Caco-2 (cell line): ENCODE data around the gene ABTB1. TPM values are rescaled to one million over a fixed set of nuclear protein-coding genes. Genes with fewer than 3 reads are reported as not detected.
"Not testable (repeated sequence)": the region's sequence is repeated elsewhere in the genome, so short reads cannot be mapped to it uniquely, and the experiment has no call there.

Source experiments
- BruUV-seq: library from RNA; stranded (reverse); fragments of 400-500 nt; replicated peaks from 2 replicates; lab custom pipeline; 2021; lab: Mats Ljungman, UMichigan
- CTCF ChIA-PET: fragments of 300-600 bp; sonication (Branson Sonifier 250); formaldehyde crosslinking; loops from one replicate; lab custom pipeline; 2022; ENCODE audit warnings: antibody characterized with exemption; lab: Charles Lee
- POLR2A ChIA-PET: fragments of 300-600 bp; sonication (Branson Sonifier 250); formaldehyde crosslinking; loops from one replicate; lab custom pipeline; 2022; ENCODE audit warnings: antibody characterized with exemption; lab: Charles Lee
- DNase-seq, 2 experiments: peaks; one replicate each; pipeline versions ENCODE4 v3.0.0 to v3.0.0-alpha.2; 2020 to 2022
- H3K27me3 ChIP-seq: replicated peaks from 2 replicates; pipeline ENCODE4 v1.6.0; 2011; ENCODE audit warnings: low read length; ENCODE audit not compliant: control insufficient read depth, insufficient read depth
- H3K36me3 ChIP-seq: 2 replicates; pipeline ENCODE4 v1.5.1; 2011; ENCODE audit warnings: low read length; ENCODE audit not compliant: control insufficient read depth, insufficient read depth
- H3K4me1 ChIP-seq: fragments of 250-450 bp; sonication (Bioruptor Pico); 2 replicates; pipeline ENCODE4 v1.5.1; 2020; ENCODE audit warnings: mild to moderate bottlenecking
- H3K4me3 ChIP-seq: 2 replicates; pipeline ENCODE4 v1.5.1; 2011; ENCODE audit warnings: low read depth, mild to moderate bottlenecking, control low read depth, low read length
- H3K9me3 ChIP-seq: fragments of 250-450 bp; sonication (Bioruptor Pico); 2 replicates; pipeline ENCODE4 v1.5.1; 2020; ENCODE audit warnings: mild to moderate bottlenecking, moderate library complexity
- H3K27ac Mint-ChIP-seq: one replicate; pipeline ENCODE4 v1.8.0; 2022; ENCODE audit warnings: mixed read lengths; ENCODE audit not compliant: unreplicated experiment
- H3K27me3 Mint-ChIP-seq: one replicate; pipeline ENCODE4 v1.8.0; 2022; ENCODE audit warnings: mixed read lengths; ENCODE audit not compliant: insufficient read depth, unreplicated experiment
- H3K36me3 Mint-ChIP-seq: one replicate; pipeline ENCODE4 v1.8.0; 2022; ENCODE audit warnings: mild to moderate bottlenecking, mixed read lengths; ENCODE audit not compliant: insufficient read depth, unreplicated experiment
- H3K4me1 Mint-ChIP-seq: one replicate; pipeline ENCODE4 v1.8.0; 2022; ENCODE audit warnings: low read depth, mixed read lengths; ENCODE audit not compliant: unreplicated experiment
- H3K4me3 Mint-ChIP-seq: one replicate; pipeline ENCODE4 v1.8.0; 2022; ENCODE audit warnings: mild to moderate bottlenecking, moderate library complexity, mixed read lengths; ENCODE audit not compliant: unreplicated experiment
- H3K9me3 Mint-ChIP-seq: one replicate; pipeline ENCODE4 v1.8.0; 2022; ENCODE audit warnings: mixed read lengths; ENCODE audit not compliant: unreplicated experiment
- CTCF ChIP-seq, 2 experiments: fragments of 200-600 bp in 1 of 2; IDR thresholded peaks; 1 replicate in 1 of 2; 2 replicates in 1 of 2; pipeline versions ENCODE4 v1.5.1 to v1.8.0; 2011 to 2022; ENCODE audit warnings: antibody characterized with exemption in 1 of 2, control low read depth in 1 of 2, inconsistent platforms in 1 of 2, low read depth in 1 of 2, low read length in 1 of 2, mild to moderate bottlenecking in 1 of 2, moderate library complexity in 1 of 2; ENCODE audit not compliant: insufficient read depth in 1 of 2, severe bottlenecking in 1 of 2, unreplicated experiment in 1 of 2
- intact Hi-C: fragments of 100-400 bp; cut with micrococcal nuclease; formaldehyde crosslinking; loops from one replicate; pipeline ENCODE4 v1.10.0; 2022; ENCODE audit not compliant: unreplicated experiment
- total RNA-seq: library from RNA; stranded (reverse); gene quantifications from 2 replicates; pipeline ENCODE4 v1.2.3, GENCODE V29; 2022

The ABTB1 gene
- total RNA-seq, 1 experiment from 2014 or later = 6.2 TPM

- Histone ChIP-seq H3K36me3 (no peaks in the 10 kb centered on the region; the same call in 1 of the 2 replicates), H3K27me3 (no peaks in the 10 kb centered on the region), H3K4me3 (no peak overlapping the region), H3K9me3 (no peaks in the 10 kb centered on the region), H3K4me1 (no peaks in the 10 kb centered on the region)
- ChIA-PET CTCF (no interaction called here), POLR2A (no interaction called here)
- Mint-ChIP-seq H3K9me3 (no peaks in the 10 kb centered on the region), H3K4me3 (no peak overlapping the region), H3K27me3 (no peaks in the 10 kb centered on the region), H3K36me3 (no peaks in the 10 kb centered on the region), H3K27ac (no peak overlapping the region), H3K4me1 (no peaks in the 10 kb centered on the region)
- intact Hi-C loops = loop anchor here (5.0 kb wide), 1 partner anchor 38 kb away; no protein-coding TSS in a partner anchor
- no peak for TF ChIP-seq CTCF (IDR thresholded peaks at IDR 0.05; ENCODE audit: insufficient read depth in 1 of 2, low read depth in 1 of 2, low read length in 1 of 2, severe bottlenecking in 1 of 2, unreplicated experiment in 1 of 2)
- no peak for DNase-seq
- BruUV-seq = no TSS peak
These were observed 18.4 kb upstream of the ABTB1 start for GRCh38 chr3:127654374-127654773.

GRCh38 chr3:127654993-127655392, 17.8 kb upstream of the ABTB1 start:
- DNase-seq, H3K36me3 Mint-ChIP-seq, BruUV-seq, CTCF ChIA-PET, H3K27me3 Mint-ChIP-seq, H3K4me3 Mint-ChIP-seq, POLR2A ChIA-PET, H3K4me3 ChIP-seq, H3K36me3 ChIP-seq, H3K27me3 ChIP-seq, H3K4me1 ChIP-seq, H3K4me1 Mint-ChIP-seq, H3K9me3 Mint-ChIP-seq, H3K9me3 ChIP-seq, H3K27ac Mint-ChIP-seq: not testable (repeated sequence)
- intact Hi-C loops = loop anchor here (5.0 kb wide), 1 partner anchor 37 kb away; no protein-coding TSS in a partner anchor

GRCh38 chr3:127655641-127656040, 17.1 kb upstream of the ABTB1 start:
- intact Hi-C loops = no loop called here
- H3K4me3 Mint-ChIP-seq = no peak overlapping the region
- no peaks in the 10 kb centered on the region; the same call in 1 of the 2 replicates for H3K36me3 ChIP-seq
- ChIA-PET POLR2A (no interaction called here), CTCF (no interaction called here)
- H3K4me1 Mint-ChIP-seq = no peaks in the 10 kb centered on the region
- no peak for TF ChIP-seq CTCF (IDR thresholded peaks at IDR 0.05; ENCODE audit: insufficient read depth in 1 of 2, low read depth in 1 of 2, low read length in 1 of 2, severe bottlenecking in 1 of 2, unreplicated experiment in 1 of 2)
- DNase-seq = no peak
- no peaks in the 10 kb centered on the region for H3K27me3 Mint-ChIP-seq
- BruUV-seq = no TSS peak
- no peaks in the 10 kb centered on the region for H3K9me3 Mint-ChIP-seq
- no peaks in the 10 kb centered on the region for H3K36me3 Mint-ChIP-seq
- H3K4me1 ChIP-seq = no peaks in the 10 kb centered on the region
- H3K9me3 ChIP-seq = no peaks in the 10 kb centered on the region
- H3K27me3 ChIP-seq = no peaks in the 10 kb centered on the region
- H3K27ac Mint-ChIP-seq = no peak overlapping the region
- no peak overlapping the region for H3K4me3 ChIP-seq

GRCh38 chr3:127656906-127657305, 15.8 kb upstream of the ABTB1 start:
- no peaks in the 10 kb centered on the region for H3K9me3 ChIP-seq
- H3K27me3 ChIP-seq = no peaks in the 10 kb centered on the region
- no peaks in the 10 kb centered on the region for H3K4me1 ChIP-seq
- no peak overlapping the region for H3K4me3 ChIP-seq
- no peak overlapping the region for H3K4me3 Mint-ChIP-seq
- intact Hi-C loops = no loop called here
- no peaks in the 10 kb centered on the region for H3K9me3 Mint-ChIP-seq
- ChIA-PET POLR2A (no interaction called here), CTCF (no interaction called here)
- TF ChIP-seq CTCF (IDR thresholded peaks at IDR 0.05; ENCODE audit: insufficient read depth in 1 of 2, low read depth in 1 of 2, low read length in 1 of 2, severe bottlenecking in 1 of 2, unreplicated experiment in 1 of 2) = no peak
- no peaks in the 10 kb centered on the region for H3K36me3 Mint-ChIP-seq
- BruUV-seq = no TSS peak
- DNase-seq = no peak
- H3K27me3 Mint-ChIP-seq = no peaks in the 10 kb centered on the region
- H3K36me3 ChIP-seq = no peaks in the 10 kb centered on the region; the same call in 1 of the 2 replicates
- H3K27ac Mint-ChIP-seq = no peak overlapping the region
- H3K4me1 Mint-ChIP-seq = no peaks in the 10 kb centered on the region
